KMS-11 (cell line): ENCODE results near the gene CTNNA2.

Source experiments
- H2AFZ ChIP-seq: fragments of 200-600 bp; sonication (generic); 2 replicates; pipeline ENCODE4 v1.6.1; 2016; ENCODE audit warnings: antibody characterized with exemption, mixed run types, low read depth
- H3K27ac ChIP-seq: fragments of 200-600 bp; sonication (generic); 2 replicates; pipeline ENCODE4 v1.6.1; 2016; ENCODE audit warnings: mild to moderate bottlenecking, mixed run types
- H3K27me3 ChIP-seq: fragments of 200-600 bp; sonication (generic); 2 replicates; pipeline ENCODE4 v1.6.1; 2017; ENCODE audit warnings: mild to moderate bottlenecking, low read depth, mixed run types, moderate library complexity; ENCODE audit not compliant: insufficient read depth
- H3K36me3 ChIP-seq: fragments of 200-600 bp; sonication (generic); 2 replicates; pipeline ENCODE4 v1.6.1; 2017; ENCODE audit warnings: mild to moderate bottlenecking, mixed run types; ENCODE audit not compliant: insufficient read depth
- H3K4me1 ChIP-seq: fragments of 200-600 bp; sonication (generic); 2 replicates; pipeline ENCODE4 v1.6.1; 2016; ENCODE audit warnings: mild to moderate bottlenecking, low read depth, mixed run types; ENCODE audit not compliant: poor library complexity, severe bottlenecking
- H3K4me2 ChIP-seq: fragments of 200-600 bp; sonication (generic); 2 replicates; pipeline ENCODE4 v1.7.0; 2016; ENCODE audit warnings: mild to moderate bottlenecking, mixed run types
- H3K4me3 ChIP-seq: fragments of 200-600 bp; sonication (generic); IDR thresholded peaks from 2 replicates; pipeline ENCODE4 v1.6.1; 2017; ENCODE audit warnings: low read depth, low read length, mixed read lengths; ENCODE audit not compliant: insufficient read depth
- H3K79me2 ChIP-seq: fragments of 200-600 bp; sonication (generic); 2 replicates; pipeline ENCODE4 v1.6.1; 2016; ENCODE audit warnings: low read depth, mixed run types; ENCODE audit not compliant: insufficient read depth
- H3K9ac ChIP-seq: fragments of 200-600 bp; sonication (generic); 2 replicates; pipeline ENCODE4 v1.6.1; 2016; ENCODE audit warnings: mild to moderate bottlenecking, mixed run types
- H4K20me1 ChIP-seq: fragments of 200-600 bp; sonication (generic); 2 replicates; pipeline ENCODE4 v1.6.1; 2016; ENCODE audit warnings: mild to moderate bottlenecking, mixed run types; ENCODE audit not compliant: insufficient read depth
- TF ChIP-seq, protein P1 (sequence below): fragments of 200-600 bp; sonication (generic); conservative IDR thresholded peaks from 2 replicates; pipeline ENCODE4 v1.6.1; 2017; ENCODE audit warnings: low read depth, mild to moderate bottlenecking, antibody characterized with exemption, low read length, moderate library complexity, mixed read lengths

The CTNNA2 gene

DNA sequence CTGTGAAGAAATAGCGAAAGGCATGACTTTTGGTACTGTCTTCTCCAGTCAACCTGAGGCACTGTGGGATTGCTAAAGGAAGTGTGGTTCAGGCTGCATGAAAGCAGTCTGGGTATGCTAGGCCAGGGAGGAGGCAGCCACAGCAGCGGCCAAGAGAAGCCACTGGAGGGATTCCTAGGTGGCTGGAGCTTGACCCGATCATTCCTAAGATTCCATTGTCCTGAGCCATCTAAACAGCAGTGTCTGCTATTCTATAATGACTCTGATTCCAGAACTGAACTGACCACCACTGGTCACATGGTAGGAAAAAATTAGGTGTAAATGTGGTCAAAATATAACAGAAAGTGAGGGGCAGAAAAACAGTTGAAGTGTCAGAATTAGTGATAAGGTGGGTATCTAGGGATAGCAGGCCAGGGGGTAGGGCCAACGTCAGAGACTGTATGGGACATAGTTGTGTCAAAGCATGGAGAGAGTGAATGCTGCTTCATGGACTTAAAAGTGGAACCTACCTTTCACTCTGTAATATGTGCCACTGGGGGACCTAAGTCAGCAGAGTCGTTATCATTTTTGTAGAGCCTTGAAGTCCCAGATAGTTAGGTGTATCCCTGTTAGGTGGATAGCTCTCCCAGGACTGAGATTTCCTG is 204.6 kb downstream of the CTNNA2 start:
- Histone ChIP-seq H3K27me3 (no peaks in the 10 kb centered on the region), H2AFZ (no peak overlapping the region), H3K4me1 (no peaks in the 10 kb centered on the region), H3K4me2 (no peak overlapping the region), H3K79me2 (no peaks in the 10 kb centered on the region), H3K4me3 (no peak overlapping the region), H3K36me3 (no peaks in the 10 kb centered on the region), H3K9ac (no peak overlapping the region), H4K20me1 (no peaks in the 10 kb centered on the region), H3K27ac (no peak overlapping the region)
- TF ChIP-seq, protein P1, sequence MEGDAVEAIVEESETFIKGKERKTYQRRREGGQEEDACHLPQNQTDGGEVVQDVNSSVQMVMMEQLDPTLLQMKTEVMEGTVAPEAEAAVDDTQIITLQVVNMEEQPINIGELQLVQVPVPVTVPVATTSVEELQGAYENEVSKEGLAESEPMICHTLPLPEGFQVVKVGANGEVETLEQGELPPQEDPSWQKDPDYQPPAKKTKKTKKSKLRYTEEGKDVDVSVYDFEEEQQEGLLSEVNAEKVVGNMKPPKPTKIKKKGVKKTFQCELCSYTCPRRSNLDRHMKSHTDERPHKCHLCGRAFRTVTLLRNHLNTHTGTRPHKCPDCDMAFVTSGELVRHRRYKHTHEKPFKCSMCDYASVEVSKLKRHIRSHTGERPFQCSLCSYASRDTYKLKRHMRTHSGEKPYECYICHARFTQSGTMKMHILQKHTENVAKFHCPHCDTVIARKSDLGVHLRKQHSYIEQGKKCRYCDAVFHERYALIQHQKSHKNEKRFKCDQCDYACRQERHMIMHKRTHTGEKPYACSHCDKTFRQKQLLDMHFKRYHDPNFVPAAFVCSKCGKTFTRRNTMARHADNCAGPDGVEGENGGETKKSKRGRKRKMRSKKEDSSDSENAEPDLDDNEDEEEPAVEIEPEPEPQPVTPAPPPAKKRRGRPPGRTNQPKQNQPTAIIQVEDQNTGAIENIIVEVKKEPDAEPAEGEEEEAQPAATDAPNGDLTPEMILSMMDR: no peak

DNA sequence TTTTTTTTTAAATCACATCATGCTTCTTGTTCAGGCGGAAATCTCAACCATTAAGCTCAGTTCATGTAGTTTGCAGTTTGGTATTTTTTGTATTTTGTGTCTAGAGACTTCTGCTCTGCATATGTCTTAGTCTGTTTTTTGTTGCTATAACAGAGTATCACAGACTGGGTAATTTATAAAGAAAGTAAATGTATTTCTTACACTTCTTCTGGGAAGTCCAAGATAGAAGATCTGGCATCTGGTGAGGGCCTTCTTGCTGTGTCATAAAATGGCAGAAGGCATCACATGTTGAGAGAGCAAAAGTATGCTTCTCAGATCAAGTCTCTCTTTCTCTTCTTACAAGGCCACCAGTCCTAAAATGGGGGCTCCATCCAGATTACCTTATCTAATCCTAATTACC is 208.2 kb downstream of the CTNNA2 start:
- Histone ChIP-seq H3K4me1 (no peaks in the 10 kb centered on the region), H3K4me2 (no peak overlapping the region), H2AFZ (no peak overlapping the region), H3K27ac (no peak overlapping the region), H3K79me2 (no peaks in the 10 kb centered on the region), H3K4me3 (no peak overlapping the region), H3K9ac (no peak overlapping the region), H3K36me3 (no peaks in the 10 kb centered on the region), H4K20me1 (no peaks in the 10 kb centered on the region), H3K27me3 (no peaks in the 10 kb centered on the region)
- TF ChIP-seq, protein P1: no peak

DNA sequence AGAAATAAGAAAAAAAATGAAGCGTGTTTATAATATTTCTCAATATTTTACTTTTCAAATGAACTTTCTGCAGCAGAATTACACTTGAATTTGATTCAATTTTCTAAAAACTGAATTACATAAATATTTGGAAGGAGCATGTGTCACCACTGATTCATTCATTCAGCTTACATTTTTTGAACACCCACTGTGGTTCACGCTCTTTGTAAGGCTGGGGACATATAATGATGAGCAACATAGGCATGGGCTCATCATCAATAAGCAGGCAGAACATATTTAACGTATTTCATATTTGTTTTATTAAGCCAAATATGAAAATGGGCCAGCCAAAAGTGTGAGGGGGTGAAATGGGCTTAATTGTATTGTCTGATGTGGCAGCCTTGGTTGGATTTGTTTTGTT is 209.1 kb downstream of the CTNNA2 start:
- no peak overlapping the region for H2AFZ ChIP-seq
- H3K4me2 ChIP-seq: no peak overlapping the region
- no peak overlapping the region for H3K4me3 ChIP-seq
- H3K27me3 ChIP-seq: no peaks in the 10 kb centered on the region
- no peak overlapping the region for H3K27ac ChIP-seq
- TF ChIP-seq, protein P1: no peak
- no peaks in the 10 kb centered on the region for H3K4me1 ChIP-seq
- no peaks in the 10 kb centered on the region for H3K36me3 ChIP-seq
- H4K20me1 ChIP-seq: no peaks in the 10 kb centered on the region
- H3K79me2 ChIP-seq: no peaks in the 10 kb centered on the region
- H3K9ac ChIP-seq: no peak overlapping the region

DNA sequence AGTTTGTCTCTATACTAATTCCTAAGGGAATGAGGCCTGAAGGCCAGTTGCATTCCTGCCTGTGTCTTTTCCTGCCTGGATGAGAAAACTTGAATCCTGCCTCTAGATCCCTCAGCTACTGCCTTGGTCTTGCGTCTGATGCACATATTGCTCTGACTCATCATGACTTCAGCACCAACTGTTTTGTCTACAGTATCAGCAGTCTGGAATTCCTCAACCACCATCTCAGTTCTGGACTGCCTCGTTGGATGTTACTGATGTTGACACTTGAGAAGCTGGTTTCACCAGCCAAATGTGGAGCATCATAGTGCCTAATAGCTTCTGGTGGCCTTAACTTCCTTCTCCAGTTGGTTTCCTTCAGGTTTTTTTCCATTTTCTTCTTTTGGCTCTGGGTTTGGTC is 211.0 kb downstream of the CTNNA2 start:
- no peak overlapping the region for H2AFZ ChIP-seq
- no peaks in the 10 kb centered on the region for H3K36me3 ChIP-seq
- H3K4me3 ChIP-seq: no peak overlapping the region
- no peaks in the 10 kb centered on the region for H3K79me2 ChIP-seq
- no peak overlapping the region for H3K9ac ChIP-seq
- H4K20me1 ChIP-seq: no peaks in the 10 kb centered on the region
- H3K4me1 ChIP-seq: no peaks in the 10 kb centered on the region
- H3K27ac ChIP-seq: no peak overlapping the region
- H3K4me2 ChIP-seq: no peak overlapping the region
- no peaks in the 10 kb centered on the region for H3K27me3 ChIP-seq
- TF ChIP-seq, protein P1: no peak
